ENCODE results near the gene ARHGAP45. TPM values are rescaled to one million over a fixed set of nuclear protein-coding genes. Genes with fewer than 3 reads are reported as not detected.
A peak's percentile ranks its signal among the peaks of the same experiment; 100 is the strongest.

Gene ARHGAP45
- total RNA-seq, 3 donors from 2014 or later (not counting 1 experiment from before 2014, with no cell fraction given): 535 to 601 (median 560) TPM

DNA sequence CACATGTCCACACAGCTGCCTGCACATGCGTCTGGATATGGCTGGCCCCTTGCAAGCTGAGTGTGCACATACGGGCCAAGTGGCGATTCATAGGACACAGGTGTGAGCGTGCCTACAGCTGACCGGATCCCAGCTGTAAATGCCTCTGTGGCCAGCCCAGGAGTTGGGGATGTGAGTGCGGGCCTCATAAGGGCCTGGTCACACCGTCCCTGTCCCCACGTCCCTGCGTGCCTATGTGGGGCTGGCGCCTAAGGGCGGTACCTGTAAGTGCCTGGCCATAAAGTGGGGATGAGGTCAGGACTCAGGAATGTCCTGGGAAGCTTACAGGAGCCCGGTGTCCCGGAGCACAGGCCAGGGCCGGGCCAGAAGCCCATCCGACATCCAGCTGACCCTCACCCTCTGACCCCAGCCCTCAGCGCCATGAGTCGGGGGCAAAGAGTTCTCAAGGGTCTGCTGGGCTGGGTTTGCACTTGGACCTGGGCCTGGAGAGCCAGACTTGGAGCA is 1.3 kb upstream of the ARHGAP45 start:
- Histone ChIP-seq H3K27me3 (ENCODE audit: control insufficient read depth, insufficient read depth, low read length) (no peaks in the 10 kb centered on the region), H3K4me1 (ENCODE audit: control insufficient read depth, insufficient read depth, low read length) (peaks cover 62% of the 10 kb centered on the region), H3K4me3 (ENCODE audit: low read length) (no peak overlapping the region), H3K9me3 (ENCODE audit: control insufficient read depth, insufficient read depth, low read length) (no peaks in the 10 kb centered on the region), H3K27ac (ENCODE audit: low read length) (no peak overlapping the region), H3K36me3 (ENCODE audit: control insufficient read depth, insufficient read depth, low read length) (peaks cover 18% of the 10 kb centered on the region)
- no peak for DNase-seq
- Mint-ChIP-seq H3K4me3 (peak overlapping the region; percentile 76), H3K36me3 (no peaks in the 10 kb centered on the region), H3K4me1 (peaks cover 19 to 47% of the 10 kb centered on the region in 2 donors), H3K27ac (peak overlapping the region; percentile 81 to 93), H3K9me3 (no peaks in the 10 kb centered on the region), H3K27me3 (ENCODE audit: low read depth in 2 of 2) (no peaks in the 10 kb centered on the region)
- intact Hi-C loops (cut with micrococcal nuclease): loop anchor here (5.0 kb wide), 2 partner anchors 33 to 37 kb away; partner anchors contain the start of gene GPX4
- 90% methylated on average over 17 of the region's 17 CpGs for WGBS (ENCODE audit: insufficient coverage)
- no peak for TF ChIP-seq CTCF (IDR thresholded peaks at IDR 0.05)
- ATAC-seq: no peak

GRCh38 chr19:1066251-1066747 is 668 bp upstream of the ARHGAP45 start:
- Mint-ChIP-seq H3K36me3 (no peaks in the 10 kb centered on the region), H3K4me3 (peak overlapping the region; percentile 76), H3K4me1 (peaks cover 19 to 47% of the 10 kb centered on the region in 2 donors), H3K27me3 (ENCODE audit: low read depth in 2 of 2) (no peaks in the 10 kb centered on the region), H3K9me3 (no peaks in the 10 kb centered on the region), H3K27ac (peak overlapping the region; percentile 88 to 93)
- peak overlapping the region; percentile 65 for H3K27ac ChIP-seq (ENCODE audit: low read length)
- no peaks in the 10 kb centered on the region for H3K9me3 ChIP-seq (ENCODE audit: control insufficient read depth, insufficient read depth, low read length)
- H3K36me3 ChIP-seq (ENCODE audit: control insufficient read depth, insufficient read depth, low read length): peaks cover 22% of the 10 kb centered on the region
- ATAC-seq (no peak), DNase-seq (peak in 1 of 2 donors; percentile 34)
- peaks cover 66% of the 10 kb centered on the region for H3K4me1 ChIP-seq (ENCODE audit: control insufficient read depth, insufficient read depth, low read length)
- H3K4me3 ChIP-seq (ENCODE audit: low read length): peak overlapping the region; percentile 30
- WGBS (ENCODE audit: insufficient coverage): 57% methylated on average over 17 of the region's 17 CpGs
- H3K27me3 ChIP-seq (ENCODE audit: control insufficient read depth, insufficient read depth, low read length): no peaks in the 10 kb centered on the region
- intact Hi-C loops (cut with micrococcal nuclease): loop anchor here (5.0 kb wide), 2 partner anchors 34 to 36 kb away; partner anchors contain the start of gene GPX4
- no peak for TF ChIP-seq CTCF (IDR thresholded peaks at IDR 0.05)

- Histone ChIP-seq H3K27ac (ENCODE audit: low read length) (peak overlapping the region; percentile 94), H3K4me1 (ENCODE audit: control insufficient read depth, insufficient read depth, low read length) (peaks cover 76% of the 10 kb centered on the region), H3K4me3 (ENCODE audit: low read length) (peak overlapping the region; percentile 97), H3K36me3 (ENCODE audit: control insufficient read depth, insufficient read depth, low read length) (peaks cover 32% of the 10 kb centered on the region), H3K9me3 (ENCODE audit: control insufficient read depth, insufficient read depth, low read length) (no peaks in the 10 kb centered on the region), H3K27me3 (ENCODE audit: control insufficient read depth, insufficient read depth, low read length) (no peaks in the 10 kb centered on the region)
- no peaks in the 10 kb centered on the region for H3K9me3 Mint-ChIP-seq
- no peak for TF ChIP-seq CTCF (IDR thresholded peaks at IDR 0.05)
- peak; percentile 80 to 90 for DNase-seq
- under 1% methylated on average over 38 of the region's 38 CpGs for WGBS (ENCODE audit: insufficient coverage)
- H3K27me3 Mint-ChIP-seq (ENCODE audit: low read depth in 2 of 2): no peaks in the 10 kb centered on the region
- ATAC-seq: peak; percentile 56 to 77 (median 70)
- no peaks in the 10 kb centered on the region for H3K36me3 Mint-ChIP-seq
- peaks cover 27 to 55% of the 10 kb centered on the region in 2 donors for H3K4me1 Mint-ChIP-seq
- intact Hi-C loops (cut with micrococcal nuclease): loop anchor here (1.0 to 5.0 kb wide), 3 partner anchors 10 to 35 kb away; partner anchors contain the start of gene GPX4
- H3K27ac Mint-ChIP-seq: peak overlapping the region; percentile 88 to 93
- H3K4me3 Mint-ChIP-seq: peak overlapping the region; percentile 88
These were observed 482 bp downstream of the ARHGAP45 start for GRCh38 chr19:1067341-1067957.
